ENCODE results near the gene ALCAM.

- TF ChIP-seq, protein P1, sequence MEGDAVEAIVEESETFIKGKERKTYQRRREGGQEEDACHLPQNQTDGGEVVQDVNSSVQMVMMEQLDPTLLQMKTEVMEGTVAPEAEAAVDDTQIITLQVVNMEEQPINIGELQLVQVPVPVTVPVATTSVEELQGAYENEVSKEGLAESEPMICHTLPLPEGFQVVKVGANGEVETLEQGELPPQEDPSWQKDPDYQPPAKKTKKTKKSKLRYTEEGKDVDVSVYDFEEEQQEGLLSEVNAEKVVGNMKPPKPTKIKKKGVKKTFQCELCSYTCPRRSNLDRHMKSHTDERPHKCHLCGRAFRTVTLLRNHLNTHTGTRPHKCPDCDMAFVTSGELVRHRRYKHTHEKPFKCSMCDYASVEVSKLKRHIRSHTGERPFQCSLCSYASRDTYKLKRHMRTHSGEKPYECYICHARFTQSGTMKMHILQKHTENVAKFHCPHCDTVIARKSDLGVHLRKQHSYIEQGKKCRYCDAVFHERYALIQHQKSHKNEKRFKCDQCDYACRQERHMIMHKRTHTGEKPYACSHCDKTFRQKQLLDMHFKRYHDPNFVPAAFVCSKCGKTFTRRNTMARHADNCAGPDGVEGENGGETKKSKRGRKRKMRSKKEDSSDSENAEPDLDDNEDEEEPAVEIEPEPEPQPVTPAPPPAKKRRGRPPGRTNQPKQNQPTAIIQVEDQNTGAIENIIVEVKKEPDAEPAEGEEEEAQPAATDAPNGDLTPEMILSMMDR (conservative IDR thresholded peaks at IDR 0.05 in 1 of 2, IDR thresholded peaks at IDR 0.05 in 1 of 2; ENCODE audit: extremely low read depth in 1 of 2, insufficient read depth in 1 of 2, low read depth in 1 of 2, low read length in 2 of 2), result no peak
- no peak for TF ChIP-seq EZH2 (IDR thresholded peaks at IDR 0.05; ENCODE audit: borderline replicate concordance, low read length)
These were observed 32.4 kb upstream of the ALCAM start for GRCh38 chr3:105334138-105334882.
